PC-9 (cell line): Measurements from ENCODE around the gene PLXND1. TPM values are rescaled to one million over a fixed set of nuclear protein-coding genes. Genes with fewer than 3 reads are reported as not detected.

Experiments used
- BruUV-seq: library from RNA; stranded (reverse); fragments of 400-500 nt; replicated peaks from 2 replicates; lab custom pipeline; 2021; lab: Mats Ljungman, UMichigan
- CTCF ChIA-PET: fragments of 300-600 bp; sonication (Branson Sonifier 250); formaldehyde crosslinking; loops from one replicate; lab custom pipeline; 2022; ENCODE audit warnings: antibody characterized with exemption; lab: Charles Lee
- POLR2A ChIA-PET: fragments of 300-600 bp; sonication (Branson Sonifier 250); formaldehyde crosslinking; loops from one replicate; lab custom pipeline; 2022; ENCODE audit warnings: antibody characterized with exemption; ENCODE audit not compliant: unreplicated experiment; lab: Charles Lee
- DNase-seq, 2 experiments: peaks; one replicate each; pipeline versions ENCODE4 v3.0.0 to v3.0.0-alpha.2; 2015 to 2022; ENCODE audit warnings: mixed read lengths in 1 of 2
- H2AFZ ChIP-seq: fragments of 200-600 bp; sonication (generic); 2 replicates; pipeline ENCODE4 v1.8.1; 2017; ENCODE audit warnings: antibody characterized with exemption
- H3F3A ChIP-seq: fragments of 200-600 bp; sonication (generic); 2 replicates; pipeline ENCODE4 v1.8.1; 2017; ENCODE audit warnings: antibody characterized with exemption, mild to moderate bottlenecking, low read depth; ENCODE audit not compliant: insufficient read depth
- H3K27ac ChIP-seq: fragments of 200-600 bp; sonication (generic); 2 replicates; pipeline ENCODE4 v1.6.1; 2016; ENCODE audit warnings: mixed run types
- H3K27me3 ChIP-seq: fragments of 200-600 bp; sonication (generic); 2 replicates; pipeline ENCODE4 v1.6.1; 2016; ENCODE audit warnings: low read depth, mixed run types; ENCODE audit not compliant: insufficient read depth
- H3K36me3 ChIP-seq: fragments of 200-600 bp; sonication (generic); 2 replicates; pipeline ENCODE4 v1.6.1; 2016; ENCODE audit warnings: low read depth, mixed run types
- H3K4me1 ChIP-seq: fragments of 200-600 bp; sonication (generic); replicated peaks from 2 replicates; pipeline ENCODE4 v1.6.1; 2016; ENCODE audit warnings: mixed run types; ENCODE audit not compliant: insufficient read depth
- H3K4me2 ChIP-seq: fragments of 200-600 bp; sonication (generic); 2 replicates; pipeline ENCODE4 v1.6.1; 2017; ENCODE audit warnings: mixed run types
- H3K4me3 ChIP-seq: fragments of 200-600 bp; sonication (generic); 2 replicates; pipeline ENCODE4 v1.6.1; 2016; ENCODE audit warnings: mixed run types
- H3K79me2 ChIP-seq: fragments of 200-600 bp; sonication (generic); 2 replicates; pipeline ENCODE4 v1.6.1; 2017; ENCODE audit warnings: low read depth, mixed run types
- H3K9me2 ChIP-seq: fragments of 200-600 bp; sonication (generic); 2 replicates; pipeline ENCODE4 v1.8.1; 2017; ENCODE audit warnings: mild to moderate bottlenecking; ENCODE audit not compliant: insufficient read depth
- H3K9me3 ChIP-seq: fragments of 200-600 bp; sonication (generic); 2 replicates; pipeline ENCODE4 v1.8.1; 2016; ENCODE audit warnings: low read depth; ENCODE audit not compliant: insufficient read depth
- H4K20me1 ChIP-seq: fragments of 200-600 bp; sonication (generic); 2 replicates; pipeline ENCODE4 v1.8.1; 2017; ENCODE audit not compliant: insufficient read depth
- EZH2 ChIP-seq: fragments of 200-600 bp; sonication (generic); IDR thresholded peaks from 2 replicates; pipeline ENCODE4 v1.8.0; 2017; ENCODE audit warnings: antibody characterized with exemption, low read depth
- intact Hi-C: fragments of 100-400 bp; cut with micrococcal nuclease; formaldehyde crosslinking; loops from one replicate; pipeline ENCODE4 v1.10.0; 2022; ENCODE audit not compliant: unreplicated experiment
- total RNA-seq: library from RNA; stranded (reverse); gene quantifications from 2 replicates; pipeline ENCODE4 v1.2.3, GENCODE V29; 2021
- TF ChIP-seq, protein P1 (sequence below): fragments of 200-600 bp; sonication (generic); conservative IDR thresholded peaks from 2 replicates; pipeline ENCODE4 v1.6.1; 2017; ENCODE audit warnings: mixed run types, antibody characterized with exemption, mild to moderate bottlenecking, moderate library complexity

PLXND1 gene
- total RNA-seq, 1 experiment from 2014 or later: 44.4 TPM

DNA sequence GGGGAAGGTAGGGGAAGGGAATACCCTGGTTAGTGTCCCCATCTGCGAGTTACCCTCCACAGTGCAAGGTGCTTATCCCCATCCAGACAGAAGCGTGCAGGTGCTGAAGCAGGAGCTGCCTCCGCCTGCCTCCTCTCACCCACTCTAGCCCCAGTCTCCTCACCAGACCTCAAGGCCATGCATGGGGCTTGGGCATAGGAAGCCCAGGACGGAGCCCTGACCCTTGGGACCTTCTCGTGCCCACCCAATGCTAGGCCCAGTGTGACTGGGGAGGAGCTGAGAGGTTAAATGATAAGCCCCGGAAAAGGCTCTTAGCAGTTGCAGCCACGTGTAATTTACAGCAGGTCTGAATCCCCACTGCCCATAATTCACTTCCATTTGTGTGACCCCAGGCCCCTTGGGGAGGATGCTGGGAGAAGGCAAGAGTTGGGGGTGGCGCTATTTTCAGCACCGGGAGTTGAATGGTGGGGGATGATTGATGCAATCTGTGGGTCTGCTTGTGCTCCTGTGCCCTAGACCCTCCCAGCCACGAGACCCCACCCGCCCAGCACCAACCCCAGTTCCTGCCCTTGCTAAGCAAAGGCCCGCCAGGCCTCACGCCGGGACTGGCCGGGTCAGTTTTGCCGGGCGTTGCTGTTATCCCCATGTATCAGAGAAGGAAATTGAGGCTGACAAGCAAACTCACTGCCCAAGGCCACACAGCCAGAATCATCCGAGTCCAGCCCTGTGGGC, 14.5 kb upstream of the PLXND1 start:
- CTCF ChIA-PET: no interaction called here
- intact Hi-C loops: no loop called here
- no peak overlapping the region for H3K4me2 ChIP-seq

DNA sequence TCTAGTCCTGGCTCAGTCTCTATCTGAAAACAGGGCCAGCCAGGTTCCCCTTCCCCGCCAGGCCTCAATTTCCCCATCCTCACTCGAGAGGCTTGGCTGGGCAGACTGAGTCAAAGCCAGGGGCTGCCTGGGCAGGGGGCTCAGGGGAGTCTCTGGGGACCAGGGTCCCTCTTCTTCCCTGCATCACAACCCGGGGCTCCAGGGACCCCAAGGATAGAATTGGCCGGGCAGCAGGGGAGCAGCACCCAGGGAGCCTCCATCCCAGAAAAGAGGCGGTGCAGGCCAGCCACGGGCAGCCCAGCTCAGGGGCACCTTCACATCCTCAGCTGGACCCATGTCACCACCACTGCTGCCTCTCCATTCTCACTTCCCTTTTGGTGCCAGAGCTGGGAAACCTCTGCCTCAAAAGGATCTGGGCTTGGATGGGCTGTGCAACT, 13.3 kb upstream of the PLXND1 start:
- intact Hi-C loops: no loop called here
- H3K9me3 ChIP-seq: no peaks in the 10 kb centered on the region
- H3K4me3 ChIP-seq: no peak overlapping the region
- no peak overlapping the region for H3K27ac ChIP-seq
- no peak overlapping the region for H3K4me2 ChIP-seq
- POLR2A ChIA-PET: no interaction called here
- BruUV-seq: no TSS peak
- no peaks in the 10 kb centered on the region for H3K36me3 ChIP-seq
- no peaks in the 10 kb centered on the region for H3K9me2 ChIP-seq
- H3K27me3 ChIP-seq: no peaks in the 10 kb centered on the region
- CTCF ChIA-PET: no interaction called here
- DNase-seq: no peak
- peaks cover 4% of the 10 kb centered on the region for H3F3A ChIP-seq
- H3K79me2 ChIP-seq: no peaks in the 10 kb centered on the region
- no peak overlapping the region for H2AFZ ChIP-seq
- no peaks in the 10 kb centered on the region for H3K4me1 ChIP-seq
- no peaks in the 10 kb centered on the region for H4K20me1 ChIP-seq
- TF ChIP-seq, protein P1, sequence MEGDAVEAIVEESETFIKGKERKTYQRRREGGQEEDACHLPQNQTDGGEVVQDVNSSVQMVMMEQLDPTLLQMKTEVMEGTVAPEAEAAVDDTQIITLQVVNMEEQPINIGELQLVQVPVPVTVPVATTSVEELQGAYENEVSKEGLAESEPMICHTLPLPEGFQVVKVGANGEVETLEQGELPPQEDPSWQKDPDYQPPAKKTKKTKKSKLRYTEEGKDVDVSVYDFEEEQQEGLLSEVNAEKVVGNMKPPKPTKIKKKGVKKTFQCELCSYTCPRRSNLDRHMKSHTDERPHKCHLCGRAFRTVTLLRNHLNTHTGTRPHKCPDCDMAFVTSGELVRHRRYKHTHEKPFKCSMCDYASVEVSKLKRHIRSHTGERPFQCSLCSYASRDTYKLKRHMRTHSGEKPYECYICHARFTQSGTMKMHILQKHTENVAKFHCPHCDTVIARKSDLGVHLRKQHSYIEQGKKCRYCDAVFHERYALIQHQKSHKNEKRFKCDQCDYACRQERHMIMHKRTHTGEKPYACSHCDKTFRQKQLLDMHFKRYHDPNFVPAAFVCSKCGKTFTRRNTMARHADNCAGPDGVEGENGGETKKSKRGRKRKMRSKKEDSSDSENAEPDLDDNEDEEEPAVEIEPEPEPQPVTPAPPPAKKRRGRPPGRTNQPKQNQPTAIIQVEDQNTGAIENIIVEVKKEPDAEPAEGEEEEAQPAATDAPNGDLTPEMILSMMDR: no peak
- TF ChIP-seq EZH2: no peak

More for the DNA sequence above, 14.5 kb upstream of the PLXND1 start:
- TF ChIP-seq, protein P1: no peak
- no peak for TF ChIP-seq EZH2
- peak in 1 of 2 experiments; percentile 13 for DNase-seq
- Histone ChIP-seq H3K27ac (no peak overlapping the region), H3K9me3 (no peaks in the 10 kb centered on the region), H3K4me1 (peaks cover 10% of the 10 kb centered on the region), H3K36me3 (no peaks in the 10 kb centered on the region), H3K27me3 (no peaks in the 10 kb centered on the region), H3F3A (peaks cover 9% of the 10 kb centered on the region), H3K79me2 (no peaks in the 10 kb centered on the region), H3K9me2 (no peaks in the 10 kb centered on the region), H3K4me3 (no peak overlapping the region), H2AFZ (no peak overlapping the region), H4K20me1 (no peaks in the 10 kb centered on the region)
- BruUV-seq: no TSS peak
- POLR2A ChIA-PET: no interaction called here

DNA sequence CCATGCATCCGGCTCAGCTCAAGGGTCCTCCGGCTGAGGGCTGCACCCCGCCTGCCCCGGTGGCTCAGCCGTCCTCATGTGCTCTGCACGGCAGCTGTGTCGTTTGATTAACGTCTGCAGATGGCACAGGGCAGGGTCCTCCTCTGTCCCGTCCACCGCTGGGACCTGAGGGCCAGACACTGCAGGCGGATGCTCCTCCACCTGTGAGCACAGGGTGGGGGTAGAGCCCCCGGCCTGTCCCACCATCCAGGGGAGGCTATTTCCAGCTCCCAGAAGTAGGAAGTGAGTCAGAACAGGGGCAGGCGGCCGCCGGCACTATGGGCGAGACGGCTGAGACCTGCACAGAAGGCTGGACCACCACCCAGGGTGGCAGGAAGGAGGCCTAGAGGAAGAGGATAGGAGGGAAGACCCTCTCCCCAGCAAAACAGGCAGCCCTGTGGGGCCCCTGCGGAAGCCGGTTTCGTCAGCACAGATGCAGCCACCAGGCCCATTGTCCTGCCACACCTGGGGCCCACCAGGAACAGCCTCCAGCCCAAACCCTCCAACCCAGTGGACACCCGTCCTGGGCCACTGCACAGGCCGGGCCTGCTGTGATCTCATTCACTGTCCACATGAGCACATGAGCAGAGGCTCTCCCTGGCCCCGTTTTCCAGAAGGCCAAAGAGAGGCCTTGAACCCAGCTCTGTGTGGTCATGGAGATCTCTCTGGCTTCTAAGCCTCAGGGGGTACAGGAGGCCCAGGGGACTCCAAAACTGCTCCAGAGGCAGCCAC, 12.6 kb upstream of the PLXND1 start:
- Histone ChIP-seq H2AFZ (no peak overlapping the region), H3F3A (peaks cover 4% of the 10 kb centered on the region), H3K4me2 (no peak overlapping the region)

More for the DNA sequence above, 12.6 kb upstream of the PLXND1 start:
- no peaks in the 10 kb centered on the region for H3K79me2 ChIP-seq
- H3K27me3 ChIP-seq: no peaks in the 10 kb centered on the region
- ChIA-PET POLR2A (no interaction called here), CTCF (interaction anchor here (0.5 kb wide), 1 partner anchor 189 kb away, joined by 3 read pairs; no protein-coding TSS in a partner anchor)
- H3K36me3 ChIP-seq: no peaks in the 10 kb centered on the region
- no TSS peak for BruUV-seq
- no peaks in the 10 kb centered on the region for H3K4me1 ChIP-seq
- no peak for DNase-seq
- no peaks in the 10 kb centered on the region for H4K20me1 ChIP-seq
- H3K27ac ChIP-seq: no peak overlapping the region
- TF ChIP-seq EZH2: no peak
- TF ChIP-seq, protein P1: no peak
- no peaks in the 10 kb centered on the region for H3K9me2 ChIP-seq
- no peak overlapping the region for H3K4me3 ChIP-seq
- intact Hi-C loops: no loop called here
- no peaks in the 10 kb centered on the region for H3K9me3 ChIP-seq
